Loucy (cell line): ENCODE measurements around the gene DBN1.

Experiments
- H2AFZ ChIP-seq: fragments of 200-600 bp; sonication (generic); 2 replicates; pipeline ENCODE4 v1.6.0; 2016; ENCODE audit warnings: antibody characterized with exemption, mild to moderate bottlenecking, low read length, moderate library complexity
- H3F3A ChIP-seq: fragments of 200-600 bp; 2 replicates; pipeline ENCODE4 v1.6.0; 2016; ENCODE audit warnings: antibody characterized with exemption, low read depth, mild to moderate bottlenecking
- H3K27me3 ChIP-seq: fragments of 200-600 bp; sonication (generic); 2 replicates; pipeline ENCODE4 v1.6.1; 2014; ENCODE audit warnings: low read length, mild to moderate bottlenecking; ENCODE audit not compliant: insufficient read depth, poor library complexity, severe bottlenecking
- H3K36me3 ChIP-seq: fragments of 200-600 bp; sonication (generic); 2 replicates; pipeline ENCODE4 v1.6.1; 2016; ENCODE audit warnings: low read length; ENCODE audit not compliant: insufficient read depth
- H3K4me1 ChIP-seq: fragments of 200-600 bp; sonication (generic); 2 replicates; pipeline ENCODE4 v1.5.1; 2014; ENCODE audit warnings: low read length, mild to moderate bottlenecking; ENCODE audit not compliant: insufficient read depth, poor library complexity, severe bottlenecking
- H3K4me2 ChIP-seq: fragments of 200-600 bp; sonication (generic); 2 replicates; pipeline ENCODE4 v1.6.0; 2014; ENCODE audit warnings: antibody characterized with exemption, low read length, low read depth, mild to moderate bottlenecking; ENCODE audit not compliant: poor library complexity, severe bottlenecking
- H3K4me3 ChIP-seq: fragments of 200-600 bp; sonication (generic); 2 replicates; pipeline ENCODE4 v1.5.1; 2014; ENCODE audit warnings: low read length, mild to moderate bottlenecking, mixed read lengths; ENCODE audit not compliant: poor library complexity, severe bottlenecking
- H3K79me2 ChIP-seq: fragments of 200-600 bp; sonication (generic); 2 replicates; pipeline ENCODE4 v1.6.1; 2014; ENCODE audit warnings: low read length; ENCODE audit not compliant: insufficient read depth
- H3K9ac ChIP-seq: fragments of 200-600 bp; sonication (generic); 2 replicates; pipeline ENCODE4 v1.6.0; 2014; ENCODE audit warnings: mild to moderate bottlenecking, low read depth, low read length, moderate library complexity; ENCODE audit not compliant: poor library complexity, severe bottlenecking
- H3K9me2 ChIP-seq: fragments of 200-600 bp; sonication (generic); replicated peaks from 2 replicates; pipeline ENCODE4 v1.6.1; 2016; ENCODE audit warnings: low read depth, low read length, mixed read lengths
- H3K9me3 ChIP-seq: fragments of 200-600 bp; sonication (generic); 2 replicates; pipeline ENCODE4 v1.6.1; 2014; ENCODE audit warnings: mild to moderate bottlenecking, antibody characterized with exemption, low read length, low read depth; ENCODE audit not compliant: insufficient read depth
- H4K20me1 ChIP-seq: fragments of 200-600 bp; sonication (generic); 2 replicates; pipeline ENCODE4 v1.6.0; 2014; ENCODE audit warnings: antibody characterized with exemption, low read length, mild to moderate bottlenecking; ENCODE audit not compliant: insufficient read depth, poor library complexity, severe bottlenecking
- EZH2phosphoT487 ChIP-seq: fragments of 200-600 bp; IDR thresholded peaks from 2 replicates; pipeline ENCODE4 v1.6.1; 2018; ENCODE audit warnings: antibody characterized with exemption, mild to moderate bottlenecking, moderate library complexity, borderline replicate concordance
- TF ChIP-seq, protein P1 (sequence below): fragments of 200-600 bp; sonication (generic); conservative IDR thresholded peaks from 2 replicates; pipeline ENCODE4 v1.5.1; 2014; ENCODE audit warnings: mild to moderate bottlenecking, antibody characterized with exemption, low read length

DBN1 gene

DNA sequence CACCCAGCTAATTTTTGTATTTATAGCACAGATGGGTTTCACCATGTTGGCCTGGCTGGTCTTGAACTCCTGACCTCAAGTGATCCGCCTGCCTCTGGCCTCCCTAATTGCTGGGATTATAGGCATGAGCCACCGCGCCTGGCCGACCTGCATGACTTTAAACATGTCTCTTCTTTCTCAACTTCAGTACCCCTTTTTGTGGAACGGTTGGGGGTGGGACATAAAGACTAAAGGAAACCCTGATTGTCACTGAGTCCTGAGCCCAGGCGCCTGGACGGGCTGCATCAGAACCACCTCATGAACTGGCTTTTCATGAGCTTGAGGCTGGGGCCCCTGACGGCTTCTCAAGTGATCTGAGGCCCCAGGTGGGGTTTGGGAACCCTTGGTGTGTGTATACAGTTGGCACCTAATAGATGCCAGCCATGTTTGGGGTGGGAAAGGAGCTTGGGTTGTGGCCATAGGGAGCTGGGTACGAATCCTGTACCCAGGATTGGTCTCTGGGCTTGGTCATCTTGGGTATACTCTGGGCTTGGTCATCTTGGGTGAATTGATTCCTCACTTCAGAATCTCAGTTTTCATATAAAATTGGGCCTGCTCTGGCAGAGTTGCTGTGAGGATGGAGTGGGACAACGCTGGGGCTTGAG, 44.7 kb downstream of the DBN1 start:
- peak overlapping the region; percentile 97 for H3K9ac ChIP-seq
- peaks cover 19% of the 10 kb centered on the region for H4K20me1 ChIP-seq
- no peak overlapping the region for H2AFZ ChIP-seq
- H3K27me3 ChIP-seq, result no peaks in the 10 kb centered on the region
- H3F3A ChIP-seq, result no peaks in the 10 kb centered on the region
- H3K4me2 ChIP-seq, result peak overlapping the region; percentile 99
- H3K79me2 ChIP-seq, result peaks cover 61% of the 10 kb centered on the region
- peak overlapping the region; percentile 95 for H3K4me3 ChIP-seq
- no peaks in the 10 kb centered on the region for H3K9me2 ChIP-seq
- peaks cover 17% of the 10 kb centered on the region; the same call in 1 of the 2 replicates for H3K36me3 ChIP-seq
- no peak for TF ChIP-seq EZH2phosphoT487
- TF ChIP-seq, protein P1, sequence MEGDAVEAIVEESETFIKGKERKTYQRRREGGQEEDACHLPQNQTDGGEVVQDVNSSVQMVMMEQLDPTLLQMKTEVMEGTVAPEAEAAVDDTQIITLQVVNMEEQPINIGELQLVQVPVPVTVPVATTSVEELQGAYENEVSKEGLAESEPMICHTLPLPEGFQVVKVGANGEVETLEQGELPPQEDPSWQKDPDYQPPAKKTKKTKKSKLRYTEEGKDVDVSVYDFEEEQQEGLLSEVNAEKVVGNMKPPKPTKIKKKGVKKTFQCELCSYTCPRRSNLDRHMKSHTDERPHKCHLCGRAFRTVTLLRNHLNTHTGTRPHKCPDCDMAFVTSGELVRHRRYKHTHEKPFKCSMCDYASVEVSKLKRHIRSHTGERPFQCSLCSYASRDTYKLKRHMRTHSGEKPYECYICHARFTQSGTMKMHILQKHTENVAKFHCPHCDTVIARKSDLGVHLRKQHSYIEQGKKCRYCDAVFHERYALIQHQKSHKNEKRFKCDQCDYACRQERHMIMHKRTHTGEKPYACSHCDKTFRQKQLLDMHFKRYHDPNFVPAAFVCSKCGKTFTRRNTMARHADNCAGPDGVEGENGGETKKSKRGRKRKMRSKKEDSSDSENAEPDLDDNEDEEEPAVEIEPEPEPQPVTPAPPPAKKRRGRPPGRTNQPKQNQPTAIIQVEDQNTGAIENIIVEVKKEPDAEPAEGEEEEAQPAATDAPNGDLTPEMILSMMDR, result no peak
- peaks cover 49% of the 10 kb centered on the region for H3K4me1 ChIP-seq
- H3K9me3 ChIP-seq, result no peaks in the 10 kb centered on the region

DNA sequence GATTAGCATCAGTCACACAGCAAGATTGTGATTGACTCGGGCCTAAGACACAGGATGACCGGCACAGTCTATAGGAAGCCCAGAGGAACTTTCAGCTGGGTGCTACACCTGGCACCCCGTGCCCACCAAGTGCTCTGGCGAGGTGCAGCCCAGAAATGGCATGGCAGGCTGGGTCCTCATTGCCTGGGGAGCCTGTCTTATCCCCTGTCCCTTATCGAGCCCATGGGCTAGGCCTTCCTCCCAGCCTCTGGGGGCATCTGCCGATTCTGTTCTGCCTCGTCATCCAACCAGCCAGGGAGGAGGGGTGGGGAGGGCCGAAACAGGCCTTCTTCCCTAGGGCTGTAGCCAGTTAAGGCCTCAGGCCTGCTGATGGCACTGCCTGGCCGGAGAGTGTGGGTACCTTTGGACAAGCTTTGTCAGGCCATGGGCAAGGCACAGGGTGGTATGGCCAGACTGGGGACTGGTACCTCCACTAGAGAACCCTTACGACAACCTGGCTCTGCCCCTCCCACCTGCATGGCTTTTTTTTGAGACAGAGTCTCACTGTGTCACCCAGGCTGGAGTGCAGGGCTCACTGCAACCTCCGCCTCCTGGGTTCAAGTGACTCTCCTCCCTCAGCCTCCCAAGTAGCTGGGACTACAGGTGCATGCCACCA, 45.4 kb downstream of the DBN1 start:
- Histone ChIP-seq H3K9me3 (no peaks in the 10 kb centered on the region), H3F3A (no peaks in the 10 kb centered on the region), H3K4me3 (peak overlapping the region; percentile 95), H2AFZ (no peak overlapping the region), H3K79me2 (peaks cover 56% of the 10 kb centered on the region), H3K27me3 (no peaks in the 10 kb centered on the region), H3K4me1 (peaks cover 48% of the 10 kb centered on the region), H3K4me2 (peak overlapping the region; percentile 99), H4K20me1 (peaks cover 19% of the 10 kb centered on the region), H3K36me3 (peaks cover 10% of the 10 kb centered on the region; the same call in 1 of the 2 replicates), H3K9me2 (no peaks in the 10 kb centered on the region), H3K9ac (peak overlapping the region; percentile 97)
- no peak for TF ChIP-seq EZH2phosphoT487
- TF ChIP-seq, protein P1, result no peak

DNA sequence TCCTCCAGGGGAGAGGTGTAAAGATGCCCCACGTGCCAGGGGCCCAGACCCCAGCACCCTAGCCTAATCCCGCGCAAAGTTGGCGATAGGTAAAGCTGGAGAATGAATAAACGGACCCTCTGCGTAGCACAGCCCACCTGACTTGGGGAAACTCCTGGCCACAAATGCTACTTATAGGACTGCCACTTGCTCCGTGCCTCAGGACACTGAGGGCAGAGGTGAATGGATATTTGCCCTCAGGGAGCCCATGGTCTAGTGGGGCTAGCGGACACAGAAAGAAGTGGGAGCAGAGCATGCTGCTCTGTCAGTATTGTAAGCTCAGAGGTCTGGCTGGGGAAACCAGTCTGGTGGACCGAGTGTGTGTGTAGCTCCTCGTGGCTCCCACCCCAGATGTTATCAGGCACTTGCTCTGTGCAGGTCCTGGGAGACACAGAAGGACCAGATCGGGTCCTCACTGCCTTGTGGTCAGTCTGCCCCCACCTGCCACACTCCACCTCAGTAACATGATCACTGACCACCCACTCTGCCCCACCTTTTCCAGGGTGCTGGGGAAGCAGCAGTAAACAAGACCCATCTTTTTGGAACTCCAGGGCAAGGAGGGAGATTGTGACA, 46.1 kb downstream of the DBN1 start:
- H3K9ac ChIP-seq, result peak overlapping the region; percentile 97
- H3K9me2 ChIP-seq, result no peaks in the 10 kb centered on the region
- H3K9me3 ChIP-seq, result no peaks in the 10 kb centered on the region
- H2AFZ ChIP-seq, result no peak overlapping the region
- peaks cover 40% of the 10 kb centered on the region for H3K4me1 ChIP-seq
- H3K27me3 ChIP-seq, result no peaks in the 10 kb centered on the region
- peaks cover 3% of the 10 kb centered on the region; the same call in 1 of the 2 replicates for H3K36me3 ChIP-seq
- H3K79me2 ChIP-seq, result peaks cover 49% of the 10 kb centered on the region
- no peaks in the 10 kb centered on the region for H3F3A ChIP-seq
- no peak for TF ChIP-seq EZH2phosphoT487
- TF ChIP-seq, protein P1, result no peak
- peaks cover 19% of the 10 kb centered on the region for H4K20me1 ChIP-seq
- peak overlapping the region; percentile 99 for H3K4me2 ChIP-seq
- H3K4me3 ChIP-seq, result peak overlapping the region; percentile 95
